GM10248 (cell line): Measurements from ENCODE around the gene SOHLH2.

Source experiments
- CTCF ChIA-PET: fragments of 300-600 bp; sonication (Branson Sonifier 250); formaldehyde crosslinking; extraction: SDS; loops from one replicate; lab custom pipeline; 2021; ENCODE audit warnings: antibody characterized with exemption; lab: Yijun Ruan, JAX
- POLR2A ChIA-PET: fragments of 350-650 bp; sonication (Branson Sonifier 250); formaldehyde crosslinking; extraction: SDS; loops from one replicate; lab custom pipeline; 2020; ENCODE audit warnings: antibody characterized with exemption; lab: Yijun Ruan, JAX
- DNase-seq: peaks from one replicate; pipeline ENCODE4 v3.0.0; 2012; ENCODE audit errors: extremely low spot score
- TF ChIP-seq, protein P1 (sequence below): IDR thresholded peaks from 2 replicates; pipeline ENCODE4 v1.5.1; 2012; ENCODE audit warnings: mild to moderate bottlenecking, low read depth; ENCODE audit errors: extremely low read depth, missing control alignments, control extremely low read depth

SOHLH2 gene

DNA sequence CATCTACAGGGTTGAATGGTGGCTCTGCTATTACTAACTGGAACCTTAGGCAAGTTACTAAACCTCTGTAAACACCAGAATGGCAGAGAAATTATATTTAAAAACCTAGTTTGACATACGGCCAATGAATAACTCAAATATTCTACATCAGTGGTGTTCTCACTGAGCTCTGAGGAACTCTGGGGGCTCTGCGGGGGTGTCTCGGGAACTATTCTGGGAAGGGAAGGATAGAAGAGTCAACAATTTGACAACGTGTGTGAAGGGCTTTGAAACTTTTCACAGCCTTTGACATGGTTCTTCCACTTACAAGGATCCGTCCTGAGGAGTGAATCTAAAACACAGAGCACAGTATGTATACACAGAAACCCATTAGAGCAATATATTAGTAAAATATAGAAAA lies 38.7 kb downstream of the SOHLH2 start:
- TF ChIP-seq, protein P1, sequence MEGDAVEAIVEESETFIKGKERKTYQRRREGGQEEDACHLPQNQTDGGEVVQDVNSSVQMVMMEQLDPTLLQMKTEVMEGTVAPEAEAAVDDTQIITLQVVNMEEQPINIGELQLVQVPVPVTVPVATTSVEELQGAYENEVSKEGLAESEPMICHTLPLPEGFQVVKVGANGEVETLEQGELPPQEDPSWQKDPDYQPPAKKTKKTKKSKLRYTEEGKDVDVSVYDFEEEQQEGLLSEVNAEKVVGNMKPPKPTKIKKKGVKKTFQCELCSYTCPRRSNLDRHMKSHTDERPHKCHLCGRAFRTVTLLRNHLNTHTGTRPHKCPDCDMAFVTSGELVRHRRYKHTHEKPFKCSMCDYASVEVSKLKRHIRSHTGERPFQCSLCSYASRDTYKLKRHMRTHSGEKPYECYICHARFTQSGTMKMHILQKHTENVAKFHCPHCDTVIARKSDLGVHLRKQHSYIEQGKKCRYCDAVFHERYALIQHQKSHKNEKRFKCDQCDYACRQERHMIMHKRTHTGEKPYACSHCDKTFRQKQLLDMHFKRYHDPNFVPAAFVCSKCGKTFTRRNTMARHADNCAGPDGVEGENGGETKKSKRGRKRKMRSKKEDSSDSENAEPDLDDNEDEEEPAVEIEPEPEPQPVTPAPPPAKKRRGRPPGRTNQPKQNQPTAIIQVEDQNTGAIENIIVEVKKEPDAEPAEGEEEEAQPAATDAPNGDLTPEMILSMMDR, result no peak
- CTCF ChIA-PET, result no interaction called here
- POLR2A ChIA-PET, result no interaction called here
- DNase-seq, result no peak

DNA sequence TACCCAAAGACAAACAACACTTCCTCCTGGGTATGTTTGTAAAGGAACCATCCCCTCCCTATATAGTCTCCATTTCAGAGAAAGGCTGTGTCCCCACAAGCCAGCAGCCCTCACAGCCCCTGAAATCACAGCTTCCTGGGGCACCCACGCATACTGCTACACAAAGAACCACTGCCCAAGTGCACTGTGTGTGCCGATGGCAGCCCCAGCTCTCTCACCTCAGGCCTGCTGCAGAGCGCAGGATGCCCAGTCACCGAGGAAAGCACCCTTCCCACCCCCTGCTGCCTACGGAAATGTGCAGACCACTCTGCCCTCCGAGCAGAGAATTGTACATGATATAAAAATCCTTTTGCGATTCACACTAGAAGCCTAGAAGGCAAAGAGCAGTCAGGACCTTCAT lies 39.4 kb downstream of the SOHLH2 start:
- no peak for DNase-seq
- TF ChIP-seq, protein P1, result no peak
- ChIA-PET CTCF (no interaction called here), POLR2A (no interaction called here)

DNA sequence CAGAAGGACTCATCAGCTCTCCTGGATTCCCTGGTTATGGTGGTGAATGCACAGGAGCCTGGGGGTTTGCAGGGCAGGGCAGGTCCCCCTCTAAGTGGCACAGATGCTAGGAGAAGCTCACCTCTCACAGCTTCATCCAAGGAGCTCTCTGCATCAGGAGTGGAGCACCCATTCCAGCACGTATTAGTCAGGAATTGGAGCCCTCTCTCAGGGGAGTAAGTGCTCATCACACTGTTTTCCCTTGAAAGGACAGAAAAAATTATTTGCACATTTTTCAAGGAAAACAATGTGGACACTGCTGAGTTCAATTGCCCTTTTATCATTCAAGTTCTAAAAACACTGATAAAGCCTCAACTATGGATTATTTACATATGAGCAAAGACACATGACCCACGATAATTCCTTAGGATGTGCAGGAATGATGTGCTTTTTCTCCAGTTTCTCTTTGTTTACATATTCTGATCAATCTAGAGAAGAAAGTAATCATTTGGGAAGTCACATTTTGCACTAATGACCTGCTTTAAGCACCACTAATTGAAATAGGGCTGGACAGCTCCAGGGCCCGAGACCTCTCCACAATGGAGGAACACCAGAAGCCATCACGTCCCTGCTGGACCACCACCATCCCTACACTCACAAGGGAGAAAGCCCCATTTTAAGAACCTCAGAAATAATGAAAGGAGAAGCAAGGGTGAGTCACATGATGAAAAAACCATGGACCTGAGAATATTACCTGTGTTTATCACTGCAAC lies 40.6 kb downstream of the SOHLH2 start:
- TF ChIP-seq, protein P1, result no peak
- no peak for DNase-seq
- ChIA-PET POLR2A (no interaction called here), CTCF (interaction anchor here (1.3 kb wide), 1 partner anchor 15 kb away, joined by 3 read pairs; no protein-coding TSS in a partner anchor)

DNA sequence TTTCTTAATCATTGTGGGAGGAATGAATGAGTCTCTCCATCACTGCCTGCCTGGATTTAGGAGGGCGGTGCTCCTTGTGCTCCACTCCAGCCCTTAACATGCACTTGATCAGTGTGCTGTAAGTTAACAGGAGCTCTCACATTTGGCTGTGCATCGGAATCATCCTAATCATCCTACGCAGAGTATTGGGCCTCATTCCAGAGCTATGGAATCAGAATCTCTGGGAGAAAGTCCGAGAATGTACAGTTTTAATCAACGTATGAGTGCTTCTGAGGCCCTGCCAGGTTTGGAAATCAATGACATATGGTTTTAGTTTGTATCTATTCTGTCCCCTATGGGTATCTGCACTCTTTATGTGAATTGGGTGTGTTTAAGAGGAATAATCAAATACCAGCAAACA lies 48.3 kb downstream of the SOHLH2 start:
- ChIA-PET CTCF (interaction anchor here (1.6 kb wide), 1 partner anchor 15 kb away, joined by 5 read pairs; no protein-coding TSS in a partner anchor), POLR2A (no interaction called here)
- no peak for DNase-seq
- TF ChIP-seq, protein P1, result no peak

DNA sequence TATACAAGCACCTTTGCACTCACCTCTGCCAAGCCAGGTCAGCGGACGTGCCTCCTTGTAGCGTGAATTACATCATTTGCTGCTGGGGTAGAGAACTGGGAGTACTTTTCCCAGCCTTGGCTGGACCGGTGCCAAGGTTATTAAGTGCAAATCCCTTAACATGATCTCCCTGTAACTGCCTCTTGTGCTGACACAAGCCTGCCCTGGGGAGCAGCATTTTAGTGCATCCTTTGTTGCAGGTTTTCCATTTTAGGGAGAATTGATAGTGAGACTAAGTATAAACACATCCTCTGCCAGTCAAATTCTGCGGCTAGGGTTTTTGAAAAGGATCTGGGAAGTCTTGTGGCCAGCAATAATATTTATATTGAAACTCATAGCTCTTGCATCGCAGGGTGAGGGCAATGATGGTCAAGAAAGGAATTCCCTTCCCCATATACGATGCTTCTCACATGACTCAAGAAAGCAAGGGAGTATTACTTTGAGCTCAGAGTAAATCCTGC lies 50.5 kb downstream of the SOHLH2 start:
- TF ChIP-seq, protein P1, result no peak
- CTCF ChIA-PET, result no interaction called here
- POLR2A ChIA-PET, result no interaction called here
- DNase-seq, result no peak

DNA sequence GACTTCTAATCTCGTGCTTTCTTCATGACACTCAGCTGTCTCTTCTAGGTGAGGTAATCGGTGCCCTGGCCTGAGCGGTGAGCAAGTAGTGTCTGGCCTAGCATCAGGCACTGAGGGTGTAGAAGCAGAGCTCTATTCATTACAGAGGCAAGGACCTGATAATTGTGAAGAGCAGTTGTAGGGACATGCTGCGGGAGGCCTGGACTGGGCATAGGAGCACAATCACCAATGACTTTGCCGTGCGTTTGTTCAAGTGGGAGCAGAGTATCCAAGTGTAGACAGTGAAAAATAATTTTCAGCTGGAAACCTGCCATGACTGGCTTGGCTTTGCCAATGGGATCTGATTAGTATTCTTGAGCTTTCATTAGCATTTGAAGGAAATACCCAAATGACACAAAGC lies 51.1 kb downstream of the SOHLH2 start:
- no peak for DNase-seq
- ChIA-PET CTCF (no interaction called here), POLR2A (no interaction called here)
- TF ChIP-seq, protein P1, result no peak

DNA sequence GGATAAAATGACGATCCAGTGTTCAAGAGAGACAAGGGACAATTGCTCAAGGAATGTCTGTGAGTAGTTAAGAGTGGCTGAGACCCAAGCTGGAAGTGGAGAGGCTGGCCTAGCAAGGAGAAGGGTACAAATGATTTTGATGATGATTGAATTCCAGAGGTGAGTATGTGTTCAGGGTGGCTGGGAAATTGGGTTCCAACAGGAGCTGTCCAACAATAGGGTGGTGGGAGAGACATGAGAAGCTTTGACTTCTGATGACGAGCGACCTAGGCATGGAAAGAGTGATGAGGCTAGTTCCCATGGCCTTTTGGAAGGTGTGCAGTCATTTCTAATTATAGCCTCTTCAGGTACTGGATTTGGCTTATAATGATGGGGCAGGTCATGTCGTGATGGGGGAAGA lies 54.1 kb downstream of the SOHLH2 start:
- TF ChIP-seq, protein P1, result no peak
- DNase-seq, result no peak
- POLR2A ChIA-PET, result no interaction called here
- CTCF ChIA-PET, result interaction anchor here (1.0 to 2.0 kb wide), 2 partner anchors 10 to 22 kb away, joined by 3 to 4 read pairs; no protein-coding TSS in a partner anchor
